Stimulated activated CD4-positive, alpha-beta T cell treated with anti-CD3 and anti-CD28 coated beads, TNF-alpha, amount 100 ng/mL, for 1 hour (primary cell): ENCODE results near the gene NCOA1.
"Not testable (repeated sequence)": the region's sequence is repeated elsewhere in the genome, so short reads cannot be mapped to it uniquely, and the experiment has no call there.

Source experiments
- DNase-seq, 3 donors: peaks; one replicate each; pipeline ENCODE4 v3.0.0-alpha.2; 2020; ENCODE audit warnings: low read depth in 3 of 3, low spot score in 1 of 3

NCOA1 gene

DNA sequence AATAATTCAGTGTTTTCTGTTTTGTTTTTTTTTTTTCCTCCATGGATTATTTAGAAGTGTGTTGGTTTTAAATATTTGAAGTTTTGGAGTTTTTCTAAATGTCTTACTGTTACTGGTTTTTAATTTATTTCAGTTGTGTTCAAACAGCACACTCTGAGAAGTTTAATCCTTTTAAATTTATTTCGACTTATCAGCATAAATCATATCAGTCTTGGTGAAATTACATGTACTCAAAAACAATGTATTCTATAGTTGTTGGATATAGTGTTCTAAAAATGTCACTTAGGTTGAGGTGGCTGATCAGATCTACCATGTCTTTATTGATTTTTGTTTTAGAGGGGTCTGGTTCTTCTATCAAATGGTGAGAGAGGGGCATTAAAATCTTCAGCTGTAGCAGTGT lies 134.7 kb downstream of the NCOA1 start:
- DNase-seq: no peak

GRCh38 chr2:24626131-24626530 lies 135.1 kb downstream of the NCOA1 start:
- DNase-seq: no peak

- DNase-seq: no peak
Measured at GRCh38 chr2:24628746-24629145, 137.7 kb downstream of the NCOA1 start.

- no peak for DNase-seq
Measured at GRCh38 chr2:24632172-24632571, 141.1 kb downstream of the NCOA1 start.

DNA sequence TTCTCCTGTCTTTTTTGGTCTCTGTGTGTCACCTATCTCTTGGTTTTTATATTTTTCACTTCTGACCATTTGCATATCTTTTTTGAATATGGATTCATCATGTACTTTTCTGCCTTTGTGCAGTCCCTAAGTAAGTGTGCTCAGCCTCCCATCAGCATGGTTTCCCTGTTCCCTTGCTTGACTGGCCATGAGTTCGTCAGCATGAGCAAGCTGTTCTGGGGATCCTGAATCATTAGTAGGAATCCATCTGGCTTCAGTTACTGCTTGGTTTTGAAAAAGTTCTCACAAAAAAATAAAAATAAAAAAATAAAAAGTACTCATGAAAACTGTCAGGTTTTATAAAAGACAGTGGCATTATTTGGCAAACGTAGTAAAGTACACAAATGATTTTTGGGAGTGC lies 144.1 kb downstream of the NCOA1 start:
- DNase-seq: no peak

DNA sequence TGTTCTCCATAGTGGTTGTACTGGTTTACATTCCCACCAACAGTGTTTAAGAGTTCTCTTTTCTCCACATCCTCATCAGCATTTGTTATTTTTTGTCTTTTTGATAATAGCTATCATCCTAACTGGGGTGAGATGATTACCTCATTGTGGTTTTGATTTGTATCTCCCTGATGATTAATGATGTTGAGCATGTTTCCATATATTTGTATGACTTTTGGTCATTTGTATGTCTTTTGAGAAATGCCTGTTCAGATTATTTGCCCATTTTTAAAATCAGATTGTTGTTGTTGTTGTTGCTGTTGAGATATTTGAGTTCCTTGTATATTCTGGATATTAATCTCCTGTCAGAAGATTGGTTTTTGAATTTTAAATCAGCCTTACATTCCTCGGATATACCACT lies 147.5 kb downstream of the NCOA1 start:
- no peak for DNase-seq

- DNase-seq: no peak
Measured at GRCh38 chr2:24642351-24642750, 151.3 kb downstream of the NCOA1 start.

DNA sequence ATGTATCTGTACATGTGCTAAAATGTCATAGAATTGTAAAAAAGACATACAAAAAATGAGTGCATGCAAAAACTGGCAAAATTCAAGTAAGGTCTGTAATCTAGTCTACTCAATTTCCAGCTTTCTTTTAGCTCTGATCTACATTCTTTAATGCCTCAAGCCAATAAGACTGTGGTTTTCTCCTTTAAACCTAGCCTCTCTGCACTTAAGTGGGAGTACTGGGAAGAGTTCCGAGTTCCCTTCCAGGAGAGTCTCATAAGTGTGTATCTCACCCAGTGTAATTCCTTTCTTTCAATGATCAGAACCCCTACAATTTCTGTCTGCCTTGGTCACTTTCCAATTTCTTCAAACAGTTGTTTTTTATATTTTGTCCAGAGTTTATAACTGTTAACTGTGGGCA lies 152.0 kb downstream of the NCOA1 start:
- DNase-seq: no peak

- no peak for DNase-seq
Measured at GRCh38 chr2:24644032-24644431, 153.0 kb downstream of the NCOA1 start.

DNA sequence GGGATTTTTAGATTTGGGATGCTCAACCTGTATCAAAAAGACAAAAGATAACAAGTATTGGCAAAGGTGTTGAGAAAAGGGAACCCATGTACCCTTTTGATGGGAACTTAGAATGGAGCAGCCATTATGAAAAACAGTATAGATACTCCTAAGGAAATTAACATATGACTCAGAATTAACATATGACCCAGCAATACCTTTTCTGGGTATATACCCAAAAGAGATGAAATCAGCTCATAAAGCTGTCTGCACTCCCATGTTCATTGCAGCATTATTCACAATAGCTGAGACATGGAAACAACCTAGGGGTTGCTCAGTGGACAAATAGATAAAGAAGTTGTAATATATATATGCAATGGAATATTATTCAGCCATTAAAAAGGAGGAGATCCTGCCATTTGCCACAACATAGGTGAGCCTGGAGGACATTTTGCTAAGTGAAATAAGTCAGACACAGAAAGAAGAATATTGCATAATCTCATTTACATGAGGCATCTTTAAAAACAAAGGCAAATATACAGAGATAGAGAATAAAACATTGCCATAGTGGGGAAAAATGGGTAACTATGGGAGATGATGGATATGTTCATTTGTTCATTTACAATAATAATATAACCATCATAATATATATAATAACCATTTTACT lies 160.1 kb downstream of the NCOA1 start:
- DNase-seq: no peak

DNA sequence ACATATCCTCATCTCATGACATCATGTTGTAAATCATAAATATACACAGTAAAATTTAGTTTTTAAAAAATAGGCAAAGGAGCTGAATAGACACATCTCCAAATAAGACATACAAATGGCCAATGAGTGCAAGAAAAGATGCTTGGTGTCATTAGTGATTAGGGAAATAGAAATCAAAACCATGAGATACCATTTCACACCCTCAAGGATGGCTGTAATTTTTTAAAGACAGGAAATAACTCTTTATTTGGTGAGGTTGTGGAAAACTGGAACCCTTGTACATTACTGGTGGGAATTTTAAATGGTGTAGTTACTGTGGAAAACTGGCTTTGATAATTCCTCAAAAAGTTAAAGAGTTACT lies 160.6 kb downstream of the NCOA1 start:
- no peak for DNase-seq

- DNase-seq: no peak
Measured at GRCh38 chr2:24652265-24653182, 161.5 kb downstream of the NCOA1 start.

GRCh38 chr2:24657818-24658217 lies 166.8 kb downstream of the NCOA1 start:
- DNase-seq: no peak

GRCh38 chr2:24658531-24659202 lies 167.6 kb downstream of the NCOA1 start:
- no peak for DNase-seq

DNA sequence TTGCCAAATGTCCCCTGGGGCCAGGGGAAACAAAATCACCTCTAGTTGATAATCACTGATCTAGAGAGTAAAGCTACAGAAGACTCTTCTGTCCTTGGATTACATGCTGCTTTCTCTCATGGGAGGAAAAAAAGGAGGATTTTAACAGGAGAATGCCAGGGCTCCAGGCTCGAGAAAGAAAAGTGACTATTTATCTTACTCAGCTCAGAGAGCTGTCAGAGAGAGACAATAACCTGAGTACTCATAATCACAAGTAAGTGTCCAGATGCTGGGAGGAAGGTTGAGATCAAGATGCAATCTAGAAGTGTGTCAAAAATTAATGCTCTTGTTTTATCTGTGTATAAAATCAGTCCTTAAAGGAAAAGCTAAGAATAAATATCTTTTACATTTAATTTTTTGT lies 168.8 kb downstream of the NCOA1 start:
- DNase-seq: no peak

DNA sequence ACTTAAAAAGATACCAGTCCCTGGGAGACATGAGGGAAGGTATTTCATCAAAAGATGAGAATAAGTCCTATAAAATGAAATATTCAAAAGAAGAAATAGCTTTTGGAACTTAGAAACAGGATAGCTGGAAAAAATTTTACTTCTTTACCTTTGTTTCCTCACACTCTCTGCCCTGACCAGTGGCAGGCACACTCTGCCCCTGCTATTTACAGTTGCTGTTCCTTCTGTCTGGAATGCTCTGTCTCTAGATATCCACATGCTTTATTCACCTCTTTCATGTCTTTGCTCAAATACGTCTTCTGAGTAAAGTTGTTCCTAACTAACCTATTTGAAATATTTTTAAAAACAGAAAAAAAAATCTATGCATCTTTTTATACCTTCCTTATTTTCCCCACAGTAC lies 176.5 kb downstream of the NCOA1 start:
- no peak for DNase-seq

- no peak for DNase-seq
Measured at GRCh38 chr2:24671230-24671629, 180.2 kb downstream of the NCOA1 start.

- no peak for DNase-seq
Measured at GRCh38 chr2:24672589-24672988, 181.5 kb downstream of the NCOA1 start.

DNA sequence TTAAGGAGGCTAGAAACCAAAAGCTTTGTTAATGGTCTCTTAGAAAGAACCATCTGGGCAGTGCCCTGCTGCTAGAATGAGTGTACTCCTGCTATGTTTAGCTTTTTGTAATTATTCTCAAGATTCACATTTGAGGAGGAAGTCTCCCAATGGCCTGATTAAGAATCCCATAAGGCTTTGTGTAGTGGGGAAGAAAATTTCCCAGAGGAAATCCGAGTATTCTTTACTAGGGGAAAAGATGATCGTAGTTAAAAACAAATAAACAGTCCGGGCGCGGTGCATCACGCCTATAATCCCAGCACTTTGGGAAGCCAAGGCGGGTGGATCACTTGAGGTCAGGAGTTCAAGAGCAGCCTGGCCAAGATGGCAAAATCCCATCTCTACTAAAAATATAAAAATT lies 184.3 kb downstream of the NCOA1 start:
- no peak for DNase-seq

DNA sequence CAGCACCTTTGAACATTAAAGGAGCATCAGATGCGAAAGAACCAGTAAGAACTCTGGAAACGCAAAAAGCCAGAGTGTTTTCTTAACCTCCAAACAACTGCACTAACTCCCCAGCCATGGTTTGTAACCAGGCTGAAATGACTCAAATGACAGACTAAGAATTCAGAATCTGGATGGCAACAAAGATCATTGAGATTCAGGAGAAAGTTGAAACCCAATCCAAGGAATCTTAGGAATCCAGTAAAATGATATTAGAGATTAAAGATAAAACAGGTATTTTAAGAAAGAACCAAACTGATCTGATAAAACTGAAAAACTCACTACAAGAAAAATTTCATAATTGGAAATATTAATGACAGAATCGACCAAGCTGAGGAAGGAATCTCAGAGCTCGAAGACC lies 185.4 kb downstream of the NCOA1 start:
- no peak for DNase-seq

DNA sequence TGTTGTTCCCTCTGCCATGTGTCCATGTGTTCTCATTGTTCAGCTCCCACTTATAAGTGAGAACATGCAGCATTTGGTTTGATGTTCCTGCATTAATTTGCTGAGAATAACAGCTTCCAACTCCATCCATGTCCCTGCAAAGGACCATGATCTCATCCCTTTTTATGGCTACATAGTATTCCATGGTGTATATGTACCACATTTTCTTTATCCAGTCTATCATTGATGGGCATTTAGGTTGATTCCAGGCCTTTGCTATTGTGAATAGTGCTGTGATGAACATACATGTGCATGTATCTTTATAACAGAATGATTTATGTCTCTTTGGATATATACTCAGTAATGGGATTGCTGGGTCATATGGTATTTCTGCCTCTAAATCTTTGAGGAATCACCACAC lies 187.0 kb downstream of the NCOA1 start:
- not testable (repeated sequence) for DNase-seq

- no peak for DNase-seq
Measured at GRCh38 chr2:24680196-24680595, 189.1 kb downstream of the NCOA1 start.
